Adrenal gland (tissue), 19 donors: Measurements from ENCODE around the gene MGAT4D. TPM values are rescaled to one million over a fixed set of nuclear protein-coding genes. Genes with fewer than 3 reads are reported as not detected.

ENCODE experiments used
- DNase-seq, 7 donors: peaks; one replicate each; pipeline ENCODE4 v3.0.0-alpha.2; 2019 to 2020
- H3K27ac ChIP-seq, 5 donors: fragments of 200-600 bp; sonication (generic) in 4 of 5; 1 replicate in 3 of 5; 2 replicates in 2 of 5; pipeline versions ENCODE4 v1.5.1 to v1.8.0; 2016 to 2020; ENCODE audit warnings: mild to moderate bottlenecking in 1 of 5
- H3K27me3 ChIP-seq: fragments of 200-600 bp; 2 replicates; pipeline ENCODE4 v1.8.0; 2021
- H3K36me3 ChIP-seq, 2 donors: fragments of 200-600 bp; replicated peaks in 1 of 2; 1 replicate in 1 of 2; 2 replicates in 1 of 2; pipeline versions ENCODE4 v1.5.1 to v1.8.0; 2018 to 2022
- H3K4me1 ChIP-seq, 2 donors: fragments of 200-600 bp; replicated peaks in 1 of 2; 1 replicate in 1 of 2; 2 replicates in 1 of 2; pipeline versions ENCODE4 v1.5.1 to v1.8.0; 2018 to 2021
- H3K4me3 ChIP-seq, 4 donors: fragments of 200-600 bp; sonication (generic) in 3 of 4; one replicate each; pipeline ENCODE4 v1.5.1; 2016 to 2018
- H3K9me3 ChIP-seq, 3 donors: fragments of 200-600 bp; sonication (generic) in 1 of 3; replicated peaks in 1 of 3; 1 replicate in 2 of 3; 2 replicates in 1 of 3; pipeline versions ENCODE4 v1.5.1 to v1.8.0; 2016 to 2021
- CTCF ChIP-seq, 6 experiments: fragments of 450-650 bp in 4 of 6; fragments of 200-600 bp in 2 of 6; sonication (generic) in 1 of 6; IDR thresholded peaks; 1 replicate in 5 of 6; 2 replicates in 1 of 6; pipeline versions ENCODE4 v1.5.1 to v1.8.0; 2016 to 2021; ENCODE audit warnings: antibody characterized with exemption in 6 of 6, mild to moderate bottlenecking in 2 of 6, moderate library complexity in 1 of 6
- POLR2A ChIP-seq, 2 donors: fragments of 450-650 bp; IDR thresholded peaks; one replicate each; pipeline ENCODE4 v1.6.1; 2017; ENCODE audit warnings: antibody characterized with exemption in 2 of 2, mild to moderate bottlenecking in 2 of 2, moderate library complexity in 1 of 2
- WGBS, 4 donors: extraction: QIAGEN DNeasy Blood & Tissue Kit in 2 of 4; methylation state at CpG; one replicate each; pipeline versions ENCODE4 v1.1.5 to v1.1.7; 2013 to 2017; 5-methylcytosine and 5-hydroxymethylcytosine counted together
- intact Hi-C, 2 donors: fragments of 100-400 bp; cut with DNase I; formaldehyde crosslinking; loops; one replicate each; pipeline versions ENCODE4 v1.14.1 to v1.15.0; 2022 to 2023
- long read RNA-seq, 10 donors: library from polyadenylated mRNA in 3 of 10; unstranded in 2 of 10; stranded (forward) in 1 of 10; transcript quantifications; one replicate each; pipeline ENCODE4 v2.0.0 and lab custom pipeline, GENCODE V29; 2021 to 2026
- polyA plus RNA-seq, 3 donors: library from polyadenylated mRNA; stranded (reverse); fragments of 200-250 nt in 2 of 3; fragments of 350-450 nt in 1 of 3; fragmentation: Illumina TruSeq in 1 of 3; extraction: RNeasy Lipid Tissue Mini Kit (QIAGEN cat#74804) in 1 of 3; gene quantifications; one replicate each; pipeline ENCODE4 v1.2.3, GENCODE V29; 2013 to 2014
- total RNA-seq, 9 donors: library from RNA; depleted of rRNA in 4 of 9; stranded (reverse); fragments of >200 nt in 4 of 9; fragments of 120-200 nt in 1 of 9; fragmentation: NEBNext Ultra II Directional in 1 of 9; extraction: Animal tissue kit (Norgen Biotek cat#: 25700) in 1 of 9; gene quantifications; one replicate each; pipeline versions ENCODE4 v1.1.0 to v1.2.4, GENCODE V29; 2013 to 2023
- donor health status: healthy with polysubstance abuse.
- donor health status: Bipolar disorder and iron deficiency.
- donor health status: DM: yes; HTN: yes; CAD: no.
- donor health status: DM: no; HTN: no; CAD: no.
- donor health status: DM: no; HTN: no; CAD: no.
- donor health status: DM: yes; HTN: yes; CAD: no.

Gene MGAT4D
- total RNA-seq, result not detected
- not detected for polyA plus RNA-seq
- long read RNA-seq, donor 1, result 0 reads
- long read RNA-seq, donor 2, result 0 reads
- long read RNA-seq, donor 3, result 0 reads
- long read RNA-seq, donor 4, result 0 reads
- long read RNA-seq, donor 5, result 0 reads
- long read RNA-seq, donor 6, result 0 reads
- long read RNA-seq, donor 7, result 0 reads
- long read RNA-seq, donor 8, result 0 reads
- long read RNA-seq, donor 9, result 0 reads
- long read RNA-seq, donor 10, result 0 reads

- no peak within 1 kb of the TSS for H3K27ac ChIP-seq
- H3K4me1 ChIP-seq, result no peaks in the 10 kb centered on the region
- H3K36me3 ChIP-seq, result no peaks in the 10 kb centered on the region
- intact Hi-C loops, result no loop called here
- 10 to 20% (median 15%) methylated on average over 39 to 68 of the region's 68 CpGs for WGBS, 4 donors
- H3K9me3 ChIP-seq, result no peaks in the 10 kb centered on the region
- H3K4me3 ChIP-seq, result peak within 1 kb of the TSS in 1 of 4 donors; percentile 16
- peaks cover 59% of the 10 kb centered on the region for H3K27me3 ChIP-seq
- TF ChIP-seq CTCF (IDR thresholded peaks at IDR 0.05) (no peak), POLR2A (IDR thresholded peaks at IDR 0.05) (no peak)
- no peak for DNase-seq
Observed at GRCh38 chr4:140497747-140498636, at the start of gene MGAT4D. Gene MGAT4D, minus strand, starts transcription at chr4:140498293. Its CDS starts 71 bp downstream, at chr4:140498222.

DNA sequence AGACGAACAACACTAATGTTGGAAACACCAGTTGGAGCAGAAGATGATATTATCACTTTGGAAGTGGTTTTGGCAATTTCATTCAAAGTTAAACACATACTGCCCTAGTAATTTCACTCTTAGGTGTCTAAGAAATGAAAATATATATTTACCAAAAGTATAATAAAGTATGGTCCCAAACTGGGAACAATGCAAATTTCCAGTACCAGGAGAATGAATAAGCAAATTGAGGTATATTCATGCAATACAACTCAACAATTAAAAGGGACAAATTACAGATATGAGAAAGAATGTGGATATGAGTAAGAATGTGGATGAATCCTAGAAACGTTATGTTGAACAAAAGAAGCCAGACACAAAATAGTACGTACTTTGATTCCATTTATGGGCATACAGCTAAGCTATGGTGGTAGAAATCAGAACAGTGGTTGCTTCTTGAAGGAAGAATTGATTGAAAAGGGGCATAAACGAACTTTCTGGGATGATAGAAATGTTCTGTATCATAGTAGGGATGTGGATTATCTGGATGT is 35.9 kb upstream of the MGAT4D start:
- H3K36me3 ChIP-seq, result peaks cover 0 to 13% of the 10 kb centered on the region in 2 donors
- intact Hi-C loops, result no loop called here

GRCh38 chr4:140529434-140529833 is 31.3 kb upstream of the MGAT4D start:
- intact Hi-C loops, result no loop called here
- 35 to 53% (median 43%) methylated on average over 1 of the region's 1 CpG for WGBS, 4 donors
- H3K4me3 ChIP-seq, result no peak overlapping the region
- DNase-seq, result peak; percentile 33 to 67 (median 56)
- H3K36me3 ChIP-seq, result no peaks in the 10 kb centered on the region
- H3K27ac ChIP-seq, result peak overlapping the region in 2 of 5 donors; percentile 8 to 45
- H3K27me3 ChIP-seq, result no peaks in the 10 kb centered on the region
- peaks cover 0 to 38% of the 10 kb centered on the region in 2 donors for H3K4me1 ChIP-seq
- TF ChIP-seq CTCF (IDR thresholded peaks at IDR 0.05) (no peak), POLR2A (IDR thresholded peaks at IDR 0.05) (no peak)
- H3K9me3 ChIP-seq, result peaks cover 0 to 4% (median 0%) of the 10 kb centered on the region in 3 donors

More for the DNA sequence above, 35.9 kb upstream of the MGAT4D start:
- H3K27me3 ChIP-seq, result no peaks in the 10 kb centered on the region
- no peak overlapping the region for H3K4me3 ChIP-seq
- peaks cover 0 to 8% of the 10 kb centered on the region in 2 donors for H3K4me1 ChIP-seq
- WGBS, 4 donors, result 85 to 91% (median 88%) methylated on average over 4 of the region's 4 CpGs
- peaks cover 0 to 4% (median 0%) of the 10 kb centered on the region in 3 donors for H3K9me3 ChIP-seq
- no peak for DNase-seq
- no peak overlapping the region for H3K27ac ChIP-seq
- no peak for TF ChIP-seq POLR2A (IDR thresholded peaks at IDR 0.05)
- no peak for TF ChIP-seq CTCF (IDR thresholded peaks at IDR 0.05)
